Suprapubic skin (tissue), 4 donors: ENCODE measurements around the gene USB1.

Experiments used
- EP300 ChIP-seq: sonication (generic); formaldehyde crosslinking; IDR thresholded peaks from one replicate; pipeline ENCODE4 v1.6.1; 2017; ENCODE audit warnings: antibody characterized with exemption
- POLR2A ChIP-seq, 2 donors: fragments of 450-650 bp; IDR thresholded peaks; one replicate each; pipeline ENCODE4 v1.6.1; 2017; ENCODE audit warnings: antibody characterized with exemption in 2 of 2, mild to moderate bottlenecking in 2 of 2, moderate library complexity in 2 of 2
- POLR2AphosphoS5 ChIP-seq, 3 donors: sonication (generic); formaldehyde crosslinking; IDR thresholded peaks; one replicate each; pipeline ENCODE4 v1.6.1; 2017; ENCODE audit warnings: antibody characterized with exemption in 3 of 3
- TF ChIP-seq, protein P1 (sequence below), 2 donors: fragments of 200-600 bp in 1 of 2; fragments of 450-650 bp in 1 of 2; sonication (generic) in 1 of 2; IDR thresholded peaks; one replicate each; pipeline ENCODE4 v1.5.1; 2016 to 2019; ENCODE audit warnings: antibody characterized with exemption in 2 of 2, mild to moderate bottlenecking in 1 of 2, moderate library complexity in 1 of 2

GRCh38 chr16:58019866-58020538, 18.8 kb downstream of the USB1 start:
- TF ChIP-seq, protein P1, sequence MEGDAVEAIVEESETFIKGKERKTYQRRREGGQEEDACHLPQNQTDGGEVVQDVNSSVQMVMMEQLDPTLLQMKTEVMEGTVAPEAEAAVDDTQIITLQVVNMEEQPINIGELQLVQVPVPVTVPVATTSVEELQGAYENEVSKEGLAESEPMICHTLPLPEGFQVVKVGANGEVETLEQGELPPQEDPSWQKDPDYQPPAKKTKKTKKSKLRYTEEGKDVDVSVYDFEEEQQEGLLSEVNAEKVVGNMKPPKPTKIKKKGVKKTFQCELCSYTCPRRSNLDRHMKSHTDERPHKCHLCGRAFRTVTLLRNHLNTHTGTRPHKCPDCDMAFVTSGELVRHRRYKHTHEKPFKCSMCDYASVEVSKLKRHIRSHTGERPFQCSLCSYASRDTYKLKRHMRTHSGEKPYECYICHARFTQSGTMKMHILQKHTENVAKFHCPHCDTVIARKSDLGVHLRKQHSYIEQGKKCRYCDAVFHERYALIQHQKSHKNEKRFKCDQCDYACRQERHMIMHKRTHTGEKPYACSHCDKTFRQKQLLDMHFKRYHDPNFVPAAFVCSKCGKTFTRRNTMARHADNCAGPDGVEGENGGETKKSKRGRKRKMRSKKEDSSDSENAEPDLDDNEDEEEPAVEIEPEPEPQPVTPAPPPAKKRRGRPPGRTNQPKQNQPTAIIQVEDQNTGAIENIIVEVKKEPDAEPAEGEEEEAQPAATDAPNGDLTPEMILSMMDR (IDR thresholded peaks at IDR 0.05), result no peak
- TF ChIP-seq POLR2AphosphoS5 (IDR thresholded peaks at IDR 0.05) (no peak), POLR2A (IDR thresholded peaks at IDR 0.05) (no peak), EP300 (no peak)
